ENCODE measurements around the gene MCRIP2. TPM values are rescaled to one million over a fixed set of nuclear protein-coding genes. Genes with fewer than 3 reads are reported as not detected.

The MCRIP2 gene
- total and polyA plus RNA-seq, 2 of the 8 experiments (the other 6 are each of a cell fraction or from before 2014, with no cell fraction given): 45.4 to 75.5 TPM

GRCh38 chr16:624526-625070 lies 17.0 kb upstream of the MCRIP2 start:
- no peak overlapping the region for H3K56ac ChIP-seq (replicated peaks; ENCODE audit: insufficient read length, low read depth, low read length)
- H4K91ac ChIP-seq (replicated peaks; ENCODE audit: insufficient read length, low read length): no peak overlapping the region
- peaks cover 0 to 22% (median 12%) of the 10 kb centered on the region in 4 experiments; a peak in 6 of 7 replicates for H3K4me1 ChIP-seq (replicated peaks in 1 of 4; ENCODE audit: control insufficient read depth in 3 of 4, insufficient read depth in 4 of 4, low read length in 3 of 4)
- no peak overlapping the region for H2BK20ac ChIP-seq (ENCODE audit: low read length)
- H3K9ac ChIP-seq (replicated peaks in 1 of 4; ENCODE audit: extremely low read depth in 1 of 4, low read depth in 3 of 4, low read length in 3 of 4): no peak overlapping the region
- no peak overlapping the region for H3K23ac ChIP-seq (ENCODE audit: insufficient read length)
- H3K14ac ChIP-seq (ENCODE audit: insufficient read length): no peak overlapping the region
- no peak overlapping the region for H2BK5ac ChIP-seq (ENCODE audit: low read depth, low read length)
- peaks cover 2 to 3% of the 10 kb centered on the region in 2 experiments for H4K20me1 ChIP-seq (replicated peaks in 1 of 2; ENCODE audit: control insufficient read depth in 1 of 2, insufficient read depth in 2 of 2, low read length in 2 of 2)
- no peak overlapping the region for H2BK12ac ChIP-seq (ENCODE audit: low read depth, low read length)
- ChIA-PET CTCF (ENCODE audit: partially characterized antibody) (interaction anchor here (0.6 to 1.8 kb wide), 13 partner anchors 12 to 232 kb away, joined by 3 to 6 read pairs (median 3); partner anchors contain the start of gene METTL26), POLR2A (ENCODE audit: partially characterized antibody) (interaction anchor here (1.4 to 2.5 kb wide), 3 partner anchors 11 to 49 kb away, joined by 3 to 16 read pairs (median 3); partner anchors contain the start of gene METTL26)
- no peak for DNase-seq (ENCODE audit: low read depth in 1 of 2, low spot score in 2 of 2)
- no peaks in the 10 kb centered on the region for H3K27me3 ChIP-seq (replicated peaks in 1 of 4; ENCODE audit: control insufficient read depth in 3 of 4, extremely low read depth in 1 of 4, insufficient read depth in 3 of 4, low read length in 3 of 4)
- no peak overlapping the region for H3K4ac ChIP-seq (replicated peaks; ENCODE audit: insufficient read length, low read depth, low read length)
- 87% methylated on average over 10 of the region's 10 CpGs; no CpG with 5 or more reads in 1 of the 2 experiments for WGBS, 2 experiments (ENCODE audit: extremely low coverage in 1 of 2, insufficient coverage in 1 of 2, insufficient read length in 1 of 2, insufficient replicate concordance in 2 of 2, low coverage in 1 of 2, low lambda C conversion rate in 2 of 2, missing lambda C conversion rate in 1 of 2)
- H4K8ac ChIP-seq (ENCODE audit: extremely low read depth, insufficient read depth, low read length): no peak overlapping the region
- H3K27ac ChIP-seq (ENCODE audit: low read depth, low read length): no peak overlapping the region; the same call in 1 of the 2 replicates
- no peak overlapping the region for H3K18ac ChIP-seq (ENCODE audit: extremely low read depth, low read length)
- H4K5ac ChIP-seq (ENCODE audit: insufficient read length, low read depth, low read length): no peak overlapping the region
- no peaks in the 10 kb centered on the region for H3K23me2 ChIP-seq (ENCODE audit: low read depth, low read length)
- H3K79me2 ChIP-seq (ENCODE audit: control insufficient read depth in 1 of 2, insufficient read depth in 2 of 2, low read length in 2 of 2): no peaks in the 10 kb centered on the region
- H3K4me2 ChIP-seq (ENCODE audit: insufficient read depth in 1 of 2, low read depth in 2 of 2, low read length in 2 of 2): no peak overlapping the region
- no peak overlapping the region for H2AFZ ChIP-seq (ENCODE audit: low read length)
- peaks cover 0 to 4% (median 0%) of the 10 kb centered on the region in 4 experiments; a peak in 1 of 8 replicates for H3K36me3 ChIP-seq (ENCODE audit: control insufficient read depth in 2 of 4, insufficient read depth in 4 of 4, low read length in 3 of 4)
- FAIRE-seq: no peak
- no peaks in the 10 kb centered on the region for H3K9me3 ChIP-seq (ENCODE audit: insufficient read depth in 2 of 2, low read depth in 1 of 2, low read length in 1 of 2)
- H3K4me3 ChIP-seq (ENCODE audit: extremely low read depth in 1 of 4, insufficient read depth in 2 of 4, low read depth in 3 of 4, low read length in 4 of 4): no peak overlapping the region
- no peak overlapping the region for H2BK15ac ChIP-seq (ENCODE audit: low read length)
- peaks cover 4% of the 10 kb centered on the region for H3K79me1 ChIP-seq (ENCODE audit: low read depth, low read length)
- no peak overlapping the region for H2BK120ac ChIP-seq (replicated peaks; ENCODE audit: low read depth, low read length)
- no peak overlapping the region for H2AK5ac ChIP-seq (ENCODE audit: low read depth, low read length)
- no peak for TF ChIP-seq HDAC6 (IDR thresholded peaks at IDR 0.05; ENCODE audit: low read depth, low read length)
- TF ChIP-seq, protein P1, sequence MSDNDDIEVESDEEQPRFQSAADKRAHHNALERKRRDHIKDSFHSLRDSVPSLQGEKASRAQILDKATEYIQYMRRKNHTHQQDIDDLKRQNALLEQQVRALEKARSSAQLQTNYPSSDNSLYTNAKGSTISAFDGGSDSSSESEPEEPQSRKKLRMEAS (IDR thresholded peaks at IDR 0.05): no peak
- no peak for TF ChIP-seq SIRT6 (IDR thresholded peaks at IDR 0.05; ENCODE audit: low read length)
- TF ChIP-seq GABPA (IDR thresholded peaks at IDR 0.05; ENCODE audit: borderline replicate concordance, insufficient read depth, low read length): no peak
- no peak for TF ChIP-seq CBX5 (IDR thresholded peaks at IDR 0.05; ENCODE audit: low read depth, low read length)
- no peak for TF ChIP-seq SIN3A (conservative IDR thresholded peaks at IDR 0.05 in 1 of 2, IDR thresholded peaks at IDR 0.05 in 1 of 2; ENCODE audit: low read depth in 1 of 2, low read length in 2 of 2)
- TF ChIP-seq SP1 (IDR thresholded peaks at IDR 0.05; ENCODE audit: low read depth, low read length): no peak
- TF ChIP-seq, protein P2, sequence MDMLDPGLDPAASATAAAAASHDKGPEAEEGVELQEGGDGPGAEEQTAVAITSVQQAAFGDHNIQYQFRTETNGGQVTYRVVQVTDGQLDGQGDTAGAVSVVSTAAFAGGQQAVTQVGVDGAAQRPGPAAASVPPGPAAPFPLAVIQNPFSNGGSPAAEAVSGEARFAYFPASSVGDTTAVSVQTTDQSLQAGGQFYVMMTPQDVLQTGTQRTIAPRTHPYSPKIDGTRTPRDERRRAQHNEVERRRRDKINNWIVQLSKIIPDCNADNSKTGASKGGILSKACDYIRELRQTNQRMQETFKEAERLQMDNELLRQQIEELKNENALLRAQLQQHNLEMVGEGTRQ (IDR thresholded peaks at IDR 0.05; ENCODE audit: low read length): no peak
- TF ChIP-seq RXRA (IDR thresholded peaks at IDR 0.05; ENCODE audit: insufficient read depth, low read depth, low read length): no peak
- no peak; the same call in 1 of the 2 replicates for TF ChIP-seq CREB1 (IDR thresholded peaks at IDR 0.05)

Measured in H1 (cell line).